HepG2 (cell line): Measurements from ENCODE around the gene HAND1. TPM values are rescaled to one million over a fixed set of nuclear protein-coding genes. Genes with fewer than 3 reads are reported as not detected.

ENCODE experiments used
- EED ChIP-seq: sonication (generic); formaldehyde crosslinking; IDR thresholded peaks from 2 replicates; pipeline ENCODE4 v1.5.0; 2020; ENCODE audit warnings: mild to moderate bottlenecking, missing genetic modification reagents
- ERF ChIP-seq: IDR thresholded peaks from 2 replicates; pipeline ENCODE4 v1.6.1; 2018; ENCODE audit warnings: missing biosample characterization, missing genetic modification reagents
- HDAC1 ChIP-seq: sonication (generic); formaldehyde crosslinking; IDR thresholded peaks from 2 replicates; pipeline ENCODE4 v1.5.1; 2020; ENCODE audit warnings: mild to moderate bottlenecking, missing genetic modification reagents
- JDP2 ChIP-seq: sonication (generic); formaldehyde crosslinking; IDR thresholded peaks from 2 replicates; pipeline ENCODE4 v1.8.1; 2022; ENCODE audit warnings: missing genetic modification reagents, borderline replicate concordance
- JUNB ChIP-seq: sonication (generic); formaldehyde crosslinking; IDR thresholded peaks from 2 replicates; pipeline ENCODE4 v1.8.0; 2022; ENCODE audit warnings: missing genetic modification reagents, mild to moderate bottlenecking, borderline replicate concordance
- KMT2B ChIP-seq: IDR thresholded peaks from 2 replicates; pipeline ENCODE4 v1.6.1; 2016; ENCODE audit warnings: missing genetic modification reagents, missing compliant biosample characterization
- SIX1 ChIP-seq: sonication (generic); formaldehyde crosslinking; IDR thresholded peaks from 2 replicates; pipeline ENCODE4 v1.4.0; 2020; ENCODE audit warnings: missing genetic modification reagents, borderline replicate concordance
- ZFP37 ChIP-seq: sonication (generic); formaldehyde crosslinking; IDR thresholded peaks from 2 replicates; pipeline ENCODE4 v1.4.0; 2020; ENCODE audit warnings: missing genetic modification reagents, borderline replicate concordance
- ZIK1 ChIP-seq: sonication (generic); formaldehyde crosslinking; IDR thresholded peaks from 2 replicates; pipeline ENCODE4 v1.5.0; 2020; ENCODE audit warnings: mild to moderate bottlenecking, low read depth, missing genetic modification reagents, borderline replicate concordance
- ZNF12 ChIP-seq: sonication (generic); formaldehyde crosslinking; IDR thresholded peaks from 2 replicates; pipeline ENCODE4 v1.5.0; 2020; ENCODE audit warnings: missing genetic modification reagents
- ZNF296 ChIP-seq: sonication (generic); formaldehyde crosslinking; conservative IDR thresholded peaks from 2 replicates; pipeline ENCODE4 v1.5.0; 2020; ENCODE audit warnings: mild to moderate bottlenecking, missing genetic modification reagents
- ZNF367 ChIP-seq: sonication (generic); formaldehyde crosslinking; IDR thresholded peaks from 2 replicates; pipeline ENCODE4 v1.4.0; 2020; ENCODE audit warnings: missing genetic modification reagents, borderline replicate concordance
- ZNF382 ChIP-seq: sonication (generic); formaldehyde crosslinking; IDR thresholded peaks from 2 replicates; pipeline ENCODE4 v1.5.0; 2020; ENCODE audit warnings: missing genetic modification reagents, mild to moderate bottlenecking, borderline replicate concordance
- ZNF569 ChIP-seq: sonication (generic); formaldehyde crosslinking; IDR thresholded peaks from 2 replicates; pipeline ENCODE4 v1.5.0; 2020; ENCODE audit warnings: mild to moderate bottlenecking, missing genetic modification reagents, moderate library complexity, borderline replicate concordance
- ZNF839 ChIP-seq: sonication (generic); formaldehyde crosslinking; IDR thresholded peaks from 2 replicates; pipeline ENCODE4 v1.4.0; 2020; ENCODE audit warnings: missing genetic modification reagents, mild to moderate bottlenecking, borderline replicate concordance
- polyA plus RNA-seq, 8 experiments: library from polyadenylated mRNA; depleted of rRNA in 3 of 8; stranded (reverse) in 7 of 8; unstranded in 1 of 8; fragments of >200 nt; fragmentation: Illumina TruSeq in 4 of 8; extraction: Trizol in 4 of 8; gene quantifications; 2 replicates each; pipeline versions ENCODE4 v1.2.1 to v1.2.3, GENCODE V29; 2011 to 2016; ENCODE audit warnings: low read depth in 4 of 8, missing spikeins in 1 of 8, mixed read lengths in 1 of 8; ENCODE audit not compliant: insufficient read depth in 1 of 8
- total RNA-seq, 5 experiments: library from RNA; depleted of rRNA; stranded (reverse); fragments of >200 nt; fragmentation: Illumina TruSeq; extraction: Trizol; gene quantifications; 2 replicates each; pipeline ENCODE4 v1.2.3, GENCODE V29; 2016; ENCODE audit warnings: low read depth in 1 of 5
- TF ChIP-seq, protein P1 (sequence below): sonication (generic); formaldehyde crosslinking; conservative IDR thresholded peaks from 2 replicates; pipeline ENCODE4 v1.5.0; 2020; ENCODE audit warnings: missing genetic modification reagents
- TF ChIP-seq, protein P2 (sequence below): sonication (generic); formaldehyde crosslinking; IDR thresholded peaks from 2 replicates; pipeline ENCODE4 v1.4.0; 2020; ENCODE audit warnings: missing genetic modification reagents, low read depth, mild to moderate bottlenecking, borderline replicate concordance
- TF ChIP-seq, protein P3 (sequence below): IDR thresholded peaks from 2 replicates; pipeline ENCODE4 v1.6.1; 2016; ENCODE audit warnings: mild to moderate bottlenecking, missing biosample characterization, missing genetic modification reagents
- TF ChIP-seq, protein P4 (sequence below): sonication (generic); formaldehyde crosslinking; IDR thresholded peaks from 2 replicates; pipeline ENCODE4 v1.4.0; 2020; ENCODE audit warnings: mild to moderate bottlenecking, low read depth, missing genetic modification reagents
- TF ChIP-seq, protein P5 (sequence below): IDR thresholded peaks from 2 replicates; pipeline ENCODE4 v1.6.1; 2016; ENCODE audit warnings: missing compliant biosample characterization, missing genetic modification reagents, borderline replicate concordance
- TF ChIP-seq, protein P6 (sequence below): sonication (generic); formaldehyde crosslinking; IDR thresholded peaks from 2 replicates; pipeline ENCODE4 v1.4.0; 2020; ENCODE audit warnings: missing genetic modification reagents

Gene HAND1
- total and polyA plus RNA-seq, 2 of the 13 experiments (the other 11 are each of a cell fraction or from before 2014, with no cell fraction given) = not detected

DNA sequence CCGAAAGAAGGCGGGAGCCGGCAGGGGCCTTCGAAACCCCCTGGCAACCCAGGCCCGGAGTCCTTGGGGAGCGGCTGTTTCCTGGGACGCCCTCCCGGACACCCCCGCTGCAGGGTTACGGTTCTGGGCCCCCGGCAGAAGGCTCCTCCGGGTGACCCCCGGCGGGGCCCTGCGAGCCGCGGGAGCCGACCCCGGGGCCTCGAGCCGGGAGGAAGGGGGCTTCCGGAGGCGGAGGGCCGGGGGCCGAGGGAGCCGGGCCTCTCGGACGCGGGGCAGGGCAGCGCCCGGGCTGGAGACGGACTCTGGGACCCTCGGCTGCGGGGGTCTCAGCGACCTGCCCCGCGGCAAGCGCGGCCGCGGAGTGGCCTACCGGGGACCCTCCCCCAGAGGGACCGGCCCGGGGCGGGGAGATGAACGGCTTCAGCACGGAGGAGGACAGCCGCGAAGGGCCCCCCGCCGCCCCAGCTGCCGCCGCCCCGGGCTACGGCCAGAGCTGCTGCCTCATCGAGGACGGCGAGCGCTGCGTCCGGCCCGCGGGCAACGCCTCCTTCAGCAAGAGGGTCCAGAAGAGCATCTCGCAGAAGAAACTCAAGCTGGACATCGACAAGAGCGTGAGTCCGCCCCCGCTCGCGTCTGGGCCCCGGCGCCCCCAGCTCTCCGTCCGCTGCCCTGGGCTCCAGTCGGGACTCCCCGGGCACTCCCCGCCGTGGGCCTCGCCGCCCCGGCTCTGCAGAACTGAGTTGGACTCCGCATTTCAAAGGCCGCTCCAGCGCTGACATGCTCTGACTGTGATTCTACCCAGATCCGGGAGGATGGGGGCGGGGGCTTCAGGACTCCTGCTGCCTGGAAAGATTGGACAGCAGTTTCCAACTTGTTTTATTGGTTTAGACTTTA, 31.6 kb downstream of the HAND1 start (continued):
- TF ChIP-seq, protein P1, sequence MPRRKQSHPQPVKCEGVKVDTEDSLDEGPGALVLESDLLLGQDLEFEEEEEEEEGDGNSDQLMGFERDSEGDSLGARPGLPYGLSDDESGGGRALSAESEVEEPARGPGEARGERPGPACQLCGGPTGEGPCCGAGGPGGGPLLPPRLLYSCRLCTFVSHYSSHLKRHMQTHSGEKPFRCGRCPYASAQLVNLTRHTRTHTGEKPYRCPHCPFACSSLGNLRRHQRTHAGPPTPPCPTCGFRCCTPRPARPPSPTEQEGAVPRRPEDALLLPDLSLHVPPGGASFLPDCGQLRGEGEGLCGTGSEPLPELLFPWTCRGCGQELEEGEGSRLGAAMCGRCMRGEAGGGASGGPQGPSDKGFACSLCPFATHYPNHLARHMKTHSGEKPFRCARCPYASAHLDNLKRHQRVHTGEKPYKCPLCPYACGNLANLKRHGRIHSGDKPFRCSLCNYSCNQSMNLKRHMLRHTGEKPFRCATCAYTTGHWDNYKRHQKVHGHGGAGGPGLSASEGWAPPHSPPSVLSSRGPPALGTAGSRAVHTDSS (CRISPR knock-in tag) = no peak
- TF ChIP-seq ZNF367 (CRISPR knock-in tag) = no peak
- TF ChIP-seq, protein P2, sequence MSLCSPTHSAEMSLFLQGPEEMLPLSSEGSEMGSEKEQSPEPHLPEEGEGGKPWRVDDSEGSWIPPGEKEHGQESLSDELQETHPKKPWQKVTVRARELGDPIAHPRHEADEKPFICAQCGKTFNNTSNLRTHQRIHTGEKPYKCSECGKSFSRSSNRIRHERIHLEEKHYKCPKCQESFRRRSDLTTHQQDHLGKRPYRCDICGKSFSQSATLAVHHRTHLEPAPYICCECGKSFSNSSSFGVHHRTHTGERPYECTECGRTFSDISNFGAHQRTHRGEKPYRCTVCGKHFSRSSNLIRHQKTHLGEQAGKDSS (CRISPR knock-in tag) = no peak
- TF ChIP-seq JUNB (CRISPR knock-in tag) = no peak
- TF ChIP-seq ZNF12 (CRISPR knock-in tag) = no peak
- no peak for TF ChIP-seq ZFP37
- TF ChIP-seq, protein P3, sequence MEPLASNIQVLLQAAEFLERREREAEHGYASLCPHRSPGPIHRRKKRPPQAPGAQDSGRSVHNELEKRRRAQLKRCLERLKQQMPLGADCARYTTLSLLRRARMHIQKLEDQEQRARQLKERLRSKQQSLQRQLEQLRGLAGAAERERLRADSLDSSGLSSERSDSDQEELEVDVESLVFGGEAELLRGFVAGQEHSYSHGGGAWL = peak; percentile 36; the same call in 1 of the 2 replicates
- no peak for TF ChIP-seq JDP2 (CRISPR knock-in tag)
- TF ChIP-seq KMT2B (CRISPR knock-in tag) = no peak
- no peak for TF ChIP-seq SIX1
- TF ChIP-seq, protein P4, sequence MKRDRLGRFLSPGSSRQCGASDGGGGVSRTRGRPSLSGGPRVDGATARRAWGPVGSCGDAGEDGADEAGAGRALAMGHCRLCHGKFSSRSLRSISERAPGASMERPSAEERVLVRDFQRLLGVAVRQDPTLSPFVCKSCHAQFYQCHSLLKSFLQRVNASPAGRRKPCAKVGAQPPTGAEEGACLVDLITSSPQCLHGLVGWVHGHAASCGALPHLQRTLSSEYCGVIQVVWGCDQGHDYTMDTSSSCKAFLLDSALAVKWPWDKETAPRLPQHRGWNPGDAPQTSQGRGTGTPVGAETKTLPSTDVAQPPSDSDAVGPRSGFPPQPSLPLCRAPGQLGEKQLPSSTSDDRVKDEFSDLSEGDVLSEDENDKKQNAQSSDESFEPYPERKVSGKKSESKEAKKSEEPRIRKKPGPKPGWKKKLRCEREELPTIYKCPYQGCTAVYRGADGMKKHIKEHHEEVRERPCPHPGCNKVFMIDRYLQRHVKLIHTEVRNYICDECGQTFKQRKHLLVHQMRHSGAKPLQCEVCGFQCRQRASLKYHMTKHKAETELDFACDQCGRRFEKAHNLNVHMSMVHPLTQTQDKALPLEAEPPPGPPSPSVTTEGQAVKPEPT = no peak
- TF ChIP-seq EED = peak; percentile 12; the same call in 1 of the 2 replicates
- peak; percentile 2; the same call in 1 of the 2 replicates for TF ChIP-seq HDAC1 (CRISPR knock-in tag)
- TF ChIP-seq ERF (CRISPR knock-in tag) = 0 out of 2 replicates have a peak, but pooled peaks have one; percentile 24
- TF ChIP-seq ZNF839 (CRISPR knock-in tag) = no peak
- no peak for TF ChIP-seq ZNF296 (CRISPR knock-in tag)
- TF ChIP-seq, protein P5, sequence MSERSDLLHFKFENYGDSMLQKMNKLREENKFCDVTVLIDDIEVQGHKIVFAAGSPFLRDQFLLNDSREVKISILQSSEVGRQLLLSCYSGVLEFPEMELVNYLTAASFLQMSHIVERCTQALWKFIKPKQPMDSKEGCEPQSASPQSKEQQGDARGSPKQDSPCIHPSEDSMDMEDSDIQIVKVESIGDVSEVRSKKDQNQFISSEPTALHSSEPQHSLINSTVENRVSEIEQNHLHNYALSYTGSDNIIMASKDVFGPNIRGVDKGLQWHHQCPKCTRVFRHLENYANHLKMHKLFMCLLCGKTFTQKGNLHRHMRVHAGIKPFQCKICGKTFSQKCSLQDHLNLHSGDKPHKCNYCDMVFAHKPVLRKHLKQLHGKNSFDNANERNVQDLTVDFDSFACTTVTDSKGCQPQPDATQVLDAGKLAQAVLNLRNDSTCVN (CRISPR knock-in tag) = no peak
- TF ChIP-seq, protein P6, sequence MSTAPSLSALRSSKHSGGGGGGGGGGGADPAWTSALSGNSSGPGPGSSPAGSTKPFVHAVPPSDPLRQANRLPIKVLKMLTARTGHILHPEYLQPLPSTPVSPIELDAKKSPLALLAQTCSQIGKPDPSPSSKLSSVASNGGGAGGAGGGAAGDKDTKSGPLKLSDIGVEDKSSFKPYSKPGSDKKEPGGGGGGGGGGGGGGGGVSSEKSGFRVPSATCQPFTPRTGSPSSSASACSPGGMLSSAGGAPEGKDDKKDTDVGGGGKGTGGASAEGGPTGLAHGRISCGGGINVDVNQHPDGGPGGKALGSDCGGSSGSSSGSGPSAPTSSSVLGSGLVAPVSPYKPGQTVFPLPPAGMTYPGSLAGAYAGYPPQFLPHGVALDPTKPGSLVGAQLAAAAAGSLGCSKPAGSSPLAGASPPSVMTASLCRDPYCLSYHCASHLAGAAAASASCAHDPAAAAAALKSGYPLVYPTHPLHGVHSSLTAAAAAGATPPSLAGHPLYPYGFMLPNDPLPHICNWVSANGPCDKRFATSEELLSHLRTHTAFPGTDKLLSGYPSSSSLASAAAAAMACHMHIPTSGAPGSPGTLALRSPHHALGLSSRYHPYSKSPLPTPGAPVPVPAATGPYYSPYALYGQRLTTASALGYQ = no peak
- no peak for TF ChIP-seq ZNF569 (CRISPR knock-in tag)
- TF ChIP-seq ZIK1 (CRISPR knock-in tag) = no peak
- no peak for TF ChIP-seq ZNF382 (CRISPR knock-in tag)
